Tibial nerve (tissue), 4 donors: ENCODE results near the gene SPEN. TPM values are rescaled to one million over a fixed set of nuclear protein-coding genes. Genes with fewer than 3 reads are reported as not detected.
"Not testable (repeated sequence)": the region's sequence is repeated elsewhere in the genome, so short reads cannot be mapped to it uniquely, and the experiment has no call there.

ENCODE experiments used
- DNase-seq, 2 donors: peaks; one replicate each; pipeline ENCODE4 v3.0.0-alpha.2; 2019; ENCODE audit warnings: low spot score in 2 of 2
- H3K27ac ChIP-seq, 4 donors: fragments of 200-600 bp; sonication (generic) in 3 of 4; one replicate each; pipeline ENCODE4 v1.5.1; 2017 to 2019; ENCODE audit warnings: mild to moderate bottlenecking in 1 of 4
- H3K27me3 ChIP-seq, 2 donors: fragments of 200-600 bp; sonication (generic) in 1 of 2; one replicate each; pipeline versions ENCODE4 v1.5.1 to v1.6.0; 2017 to 2019
- H3K36me3 ChIP-seq, 3 donors: fragments of 200-600 bp; sonication (generic); one replicate each; pipeline ENCODE4 v1.5.1; 2018 to 2019
- H3K4me1 ChIP-seq, 4 donors: fragments of 200-600 bp; sonication (generic) in 3 of 4; one replicate each; pipeline ENCODE4 v1.5.1; 2017 to 2019
- H3K4me3 ChIP-seq, 4 donors: fragments of 200-600 bp; sonication (generic) in 3 of 4; one replicate each; pipeline ENCODE4 v1.5.1; 2017 to 2019; ENCODE audit warnings: mild to moderate bottlenecking in 1 of 4, moderate library complexity in 1 of 4
- H3K9me3 ChIP-seq, 4 donors: fragments of 200-600 bp; sonication (generic) in 3 of 4; one replicate each; pipeline ENCODE4 v1.5.1; 2017 to 2019
- CTCF ChIP-seq, 5 experiments: fragments of 200-600 bp in 3 of 5; fragments of 450-650 bp in 2 of 5; sonication (generic) in 3 of 5; IDR thresholded peaks; one replicate each; pipeline ENCODE4 v1.5.1; 2016 to 2019; ENCODE audit warnings: antibody characterized with exemption in 5 of 5, mild to moderate bottlenecking in 3 of 5, moderate library complexity in 2 of 5
- EP300 ChIP-seq, 2 donors: sonication (generic); formaldehyde crosslinking; IDR thresholded peaks; one replicate each; pipeline ENCODE4 v1.6.1; 2017; ENCODE audit warnings: antibody characterized with exemption in 2 of 2, mild to moderate bottlenecking in 1 of 2
- POLR2A ChIP-seq, 2 donors: fragments of 450-650 bp; IDR thresholded peaks; one replicate each; pipeline ENCODE4 v1.6.1; 2017; ENCODE audit warnings: antibody characterized with exemption in 2 of 2, mild to moderate bottlenecking in 2 of 2, moderate library complexity in 2 of 2
- WGBS, 2 donors: methylation state at CpG; one replicate each; pipeline ENCODE4 v1.1.5; 2018; 5-methylcytosine and 5-hydroxymethylcytosine counted together
- total RNA-seq, 4 donors: library from RNA; depleted of rRNA; stranded (reverse); fragments of >200 nt; gene quantifications; one replicate each; pipeline ENCODE4 v1.1.0, GENCODE V29; 2016

The SPEN gene
- total RNA-seq, 4 donors from 2014 or later = 67.9 to 87.0 (median 77.8) TPM

GRCh38 chr1:15803380-15803779 is 44.1 kb upstream of the SPEN start:
- 37 to 42% methylated on average over 4 of the region's 4 CpGs for WGBS, 2 donors
- no peak for DNase-seq
- H3K27me3 ChIP-seq = no peaks in the 10 kb centered on the region
- H3K4me3 ChIP-seq = no peak overlapping the region
- no peak overlapping the region for H3K27ac ChIP-seq
- no peaks in the 10 kb centered on the region for H3K36me3 ChIP-seq
- H3K4me1 ChIP-seq = peaks cover 0 to 26% (median 15%) of the 10 kb centered on the region in 4 donors
- H3K9me3 ChIP-seq = no peaks in the 10 kb centered on the region
- TF ChIP-seq EP300 (IDR thresholded peaks at IDR 0.05) (no peak), POLR2A (IDR thresholded peaks at IDR 0.05) (no peak), CTCF (IDR thresholded peaks at IDR 0.05) (peak in 4 of 5 experiments; percentile 8 to 36 (median 30))

GRCh38 chr1:15804060-15804459 is 43.4 kb upstream of the SPEN start:
- no peaks in the 10 kb centered on the region for H3K9me3 ChIP-seq
- no peaks in the 10 kb centered on the region for H3K36me3 ChIP-seq
- no peak for TF ChIP-seq POLR2A (IDR thresholded peaks at IDR 0.05)
- TF ChIP-seq CTCF (IDR thresholded peaks at IDR 0.05) = no peak
- TF ChIP-seq EP300 (IDR thresholded peaks at IDR 0.05) = no peak
- no peak overlapping the region for H3K4me3 ChIP-seq
- DNase-seq = no peak
- no peak overlapping the region for H3K27ac ChIP-seq
- H3K4me1 ChIP-seq = peaks cover 0 to 21% (median 14%) of the 10 kb centered on the region in 4 donors
- H3K27me3 ChIP-seq = no peaks in the 10 kb centered on the region
- WGBS, 2 donors = 83 to 84% methylated on average over 8 of the region's 8 CpGs

GRCh38 chr1:15807121-15807520 is 40.4 kb upstream of the SPEN start:
- Histone ChIP-seq H3K27me3 (no peaks in the 10 kb centered on the region), H3K27ac (no peak overlapping the region), H3K36me3 (no peaks in the 10 kb centered on the region), H3K4me1 (no peaks in the 10 kb centered on the region), H3K9me3 (no peaks in the 10 kb centered on the region), H3K4me3 (no peak overlapping the region)
- no peak for DNase-seq
- 87 to 89% methylated on average over 10 of the region's 10 CpGs for WGBS, 2 donors
- no peak for TF ChIP-seq POLR2A (IDR thresholded peaks at IDR 0.05)
- no peak for TF ChIP-seq CTCF (IDR thresholded peaks at IDR 0.05)
- TF ChIP-seq EP300 (IDR thresholded peaks at IDR 0.05) = no peak

- DNase-seq, H3K4me1 ChIP-seq, H3K9me3 ChIP-seq, H3K4me3 ChIP-seq, H3K27ac ChIP-seq, H3K36me3 ChIP-seq, H3K27me3 ChIP-seq: not testable (repeated sequence)
- 89 to 92% methylated on average over 11 of the region's 11 CpGs for WGBS, 2 donors
These were observed 40.0 kb upstream of the SPEN start, which contains the start of gene UQCRHL for GRCh38 chr1:15807549-15807948. TSS of gene UQCRHL (minus strand) at chr1:15807649. CDS start at chr1:15807649, 0 bp downstream.

- TF ChIP-seq POLR2A (IDR thresholded peaks at IDR 0.05) = no peak
- no peak for TF ChIP-seq EP300 (IDR thresholded peaks at IDR 0.05)
- TF ChIP-seq CTCF (IDR thresholded peaks at IDR 0.05) = no peak
- DNase-seq = no peak
- WGBS, 2 donors = 82 to 92% methylated on average over 1 of the region's 1 CpG
- Histone ChIP-seq H3K27ac (no peak overlapping the region), H3K36me3 (no peaks in the 10 kb centered on the region), H3K27me3 (no peaks in the 10 kb centered on the region), H3K4me1 (no peaks in the 10 kb centered on the region), H3K9me3 (no peaks in the 10 kb centered on the region), H3K4me3 (no peak overlapping the region)
These were observed 38.6 kb upstream of the SPEN start for GRCh38 chr1:15808955-15809354.

GRCh38 chr1:15810073-15810472 is 37.4 kb upstream of the SPEN start:
- Histone ChIP-seq H3K4me1 (no peaks in the 10 kb centered on the region), H3K9me3 (no peaks in the 10 kb centered on the region), H3K4me3 (no peak overlapping the region), H3K36me3 (no peaks in the 10 kb centered on the region), H3K27ac (peak overlapping the region in 1 of 4 donors; percentile 52), H3K27me3 (no peaks in the 10 kb centered on the region)
- TF ChIP-seq CTCF (IDR thresholded peaks at IDR 0.05) = no peak
- peak in 1 of 2 donors; percentile 73 for TF ChIP-seq EP300 (IDR thresholded peaks at IDR 0.05)
- TF ChIP-seq POLR2A (IDR thresholded peaks at IDR 0.05) = no peak
- DNase-seq = peak in 1 of 2 donors; percentile 35
- 41 to 67% methylated on average over 1 of the region's 1 CpG for WGBS, 2 donors
